GM12801 (cell line): ENCODE data around the gene IL3RA.

Experiments used
- TF ChIP-seq, protein P1 (sequence below): IDR thresholded peaks from one replicate; pipeline ENCODE4 v1.5.1; 2011; ENCODE audit warnings: control low read depth; ENCODE audit not compliant: insufficient read length; ENCODE audit errors: extremely low read depth

IL3RA gene

GRCh38 chrX:1400742-1401471 is 64.3 kb downstream of the IL3RA start:
- TF ChIP-seq, protein P1, sequence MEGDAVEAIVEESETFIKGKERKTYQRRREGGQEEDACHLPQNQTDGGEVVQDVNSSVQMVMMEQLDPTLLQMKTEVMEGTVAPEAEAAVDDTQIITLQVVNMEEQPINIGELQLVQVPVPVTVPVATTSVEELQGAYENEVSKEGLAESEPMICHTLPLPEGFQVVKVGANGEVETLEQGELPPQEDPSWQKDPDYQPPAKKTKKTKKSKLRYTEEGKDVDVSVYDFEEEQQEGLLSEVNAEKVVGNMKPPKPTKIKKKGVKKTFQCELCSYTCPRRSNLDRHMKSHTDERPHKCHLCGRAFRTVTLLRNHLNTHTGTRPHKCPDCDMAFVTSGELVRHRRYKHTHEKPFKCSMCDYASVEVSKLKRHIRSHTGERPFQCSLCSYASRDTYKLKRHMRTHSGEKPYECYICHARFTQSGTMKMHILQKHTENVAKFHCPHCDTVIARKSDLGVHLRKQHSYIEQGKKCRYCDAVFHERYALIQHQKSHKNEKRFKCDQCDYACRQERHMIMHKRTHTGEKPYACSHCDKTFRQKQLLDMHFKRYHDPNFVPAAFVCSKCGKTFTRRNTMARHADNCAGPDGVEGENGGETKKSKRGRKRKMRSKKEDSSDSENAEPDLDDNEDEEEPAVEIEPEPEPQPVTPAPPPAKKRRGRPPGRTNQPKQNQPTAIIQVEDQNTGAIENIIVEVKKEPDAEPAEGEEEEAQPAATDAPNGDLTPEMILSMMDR: no peak

GRCh38 chrX:1401611-1402430 is 65.2 kb downstream of the IL3RA start:
- TF ChIP-seq, protein P1: no peak

DNA sequence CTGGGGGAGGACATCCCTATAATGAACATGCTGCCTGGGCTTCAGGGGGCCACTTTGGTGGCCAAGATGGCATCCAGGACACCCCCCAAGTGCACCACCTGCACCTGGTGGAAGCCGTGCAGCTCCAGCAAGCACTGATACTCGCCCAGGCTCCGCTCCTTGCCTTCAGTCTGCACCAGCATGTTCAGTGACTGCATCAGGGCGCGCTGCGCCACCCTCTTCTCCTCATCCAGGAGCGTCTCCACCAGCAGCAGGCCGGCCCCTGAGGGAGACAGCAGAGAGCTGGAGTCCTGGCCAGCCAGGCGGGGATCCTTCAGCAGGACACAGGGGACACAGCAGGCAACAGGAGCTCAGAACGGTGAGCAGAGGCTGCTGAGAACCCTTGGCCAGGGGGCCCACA is 66.6 kb downstream of the IL3RA start:
- TF ChIP-seq, protein P1: no peak

DNA sequence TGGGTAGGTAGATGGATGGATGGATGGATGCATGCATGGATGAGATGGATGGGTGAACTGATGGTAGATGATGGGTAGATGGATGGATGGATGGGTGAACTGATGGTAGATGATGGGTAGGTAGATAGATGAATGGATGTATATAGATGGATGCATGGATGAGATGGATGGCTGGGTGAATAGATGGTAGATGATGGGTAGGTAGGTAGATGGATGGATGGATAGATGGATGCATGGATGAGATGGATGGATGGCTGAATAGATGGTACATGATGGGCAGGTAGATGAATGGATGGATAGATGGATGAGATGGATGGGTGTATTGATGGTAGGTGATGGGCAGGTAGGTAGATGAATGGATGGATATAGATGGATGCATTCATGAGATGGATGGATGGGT is 70.5 kb downstream of the IL3RA start:
- TF ChIP-seq, protein P1: no peak

- TF ChIP-seq, protein P1: no peak
These were observed 74.7 kb downstream of the IL3RA start for GRCh38 chrX:1411326-1411725.

- TF ChIP-seq, protein P1: no peak
These were observed 76.1 kb downstream of the IL3RA start for GRCh38 chrX:1412551-1413161.

DNA sequence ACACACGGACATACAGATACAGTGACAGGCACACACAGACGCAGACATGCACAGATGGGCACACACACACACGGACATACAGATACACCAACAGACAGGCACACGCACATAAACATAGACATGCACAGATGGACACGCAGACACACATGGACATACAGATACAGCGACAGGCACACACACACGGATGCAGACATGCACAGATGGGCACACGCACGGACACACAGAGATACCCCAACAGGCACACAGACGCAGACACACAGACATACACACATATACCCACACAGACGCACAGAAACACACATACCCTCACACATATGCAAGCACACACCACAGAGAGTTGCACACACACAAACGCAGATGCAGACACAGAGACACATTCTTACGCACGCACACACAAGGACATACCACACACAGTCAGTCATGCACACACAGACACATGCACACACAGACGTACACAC is 79.8 kb downstream of the IL3RA start:
- TF ChIP-seq, protein P1: no peak
